HG02678 (cell line): ENCODE measurements around the gene TPCN2.

ENCODE experiments used
- ATAC-seq: cut with Tn5 transposase; IDR thresholded peaks from one replicate; pipeline ENCODE4 v1.9.1; 2021; ENCODE audit warnings: mild to moderate bottlenecking, moderate library complexity; ENCODE audit not compliant: unreplicated experiment

The TPCN2 gene

DNA sequence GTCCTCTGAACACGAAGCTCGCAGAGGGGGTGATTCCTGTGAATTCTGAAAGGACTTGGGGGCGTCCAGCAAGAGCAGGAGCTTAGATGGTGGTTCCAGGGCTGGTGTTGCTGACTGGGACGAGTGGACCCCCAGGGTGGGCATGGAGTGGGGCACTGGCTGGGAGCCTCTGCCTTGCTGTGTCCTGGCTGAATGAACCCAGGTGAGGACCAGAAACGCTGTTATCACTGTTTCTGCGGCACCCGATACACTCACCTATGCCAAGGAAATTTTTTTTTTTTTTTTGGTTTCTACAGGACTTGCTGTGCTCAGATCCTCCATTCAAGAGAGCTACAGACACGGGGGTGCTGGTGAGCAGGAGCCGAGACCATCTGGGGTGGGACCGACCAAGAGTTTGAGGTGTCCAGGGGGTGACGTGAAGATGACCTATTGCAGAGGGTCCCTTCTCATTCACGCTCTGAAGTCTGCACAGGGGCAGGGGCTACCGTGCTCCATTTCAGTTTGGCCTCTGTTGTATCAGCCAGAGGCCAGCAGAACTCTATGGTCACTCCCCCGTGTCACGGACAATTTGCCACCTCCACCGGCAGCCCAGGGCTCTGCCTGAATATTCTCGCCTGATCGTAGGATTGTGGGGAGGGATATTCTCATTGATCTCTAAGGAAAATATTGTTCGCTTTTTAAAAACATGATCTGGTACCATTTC, 110.6 kb downstream of the TPCN2 start:
- ATAC-seq, result no peak

DNA sequence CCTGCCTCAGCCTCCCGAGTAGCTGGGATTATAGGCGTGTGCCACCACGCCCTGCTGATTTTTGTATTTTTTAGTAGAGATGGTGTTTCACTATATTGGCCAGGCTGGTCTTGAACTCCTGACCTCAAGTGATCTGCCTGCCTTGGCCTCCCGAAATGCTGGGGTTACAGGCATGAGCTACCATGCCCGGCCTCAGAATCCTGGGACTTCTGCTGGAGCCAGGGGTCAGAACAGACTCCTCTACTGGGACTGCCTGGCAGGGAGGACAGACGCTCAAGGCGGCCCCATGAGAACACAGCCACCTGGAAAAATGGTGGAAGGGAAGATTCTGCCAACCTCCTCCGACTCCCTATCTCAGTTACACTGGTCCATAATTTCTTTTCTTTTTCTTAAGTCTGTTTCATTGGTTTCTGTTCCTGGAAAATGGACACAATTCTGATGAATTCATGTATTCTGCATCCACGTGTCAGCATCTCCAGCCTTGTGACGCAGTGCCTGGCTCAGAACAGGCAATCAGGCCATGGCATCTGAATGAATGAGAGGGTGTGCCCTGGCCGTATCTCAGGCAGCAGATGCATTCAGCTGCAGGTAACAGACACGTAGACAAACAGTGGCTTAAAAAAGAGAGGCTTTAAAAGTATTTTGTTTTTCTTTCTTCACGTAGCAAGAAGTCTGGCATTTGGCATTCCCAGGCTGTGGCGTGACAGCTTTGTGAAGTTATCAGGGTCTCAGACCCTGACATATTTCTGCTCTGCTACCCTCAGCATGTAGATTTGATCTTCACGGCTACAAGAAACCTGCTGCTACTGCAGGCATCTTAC, 111.8 kb downstream of the TPCN2 start:
- no peak for ATAC-seq

DNA sequence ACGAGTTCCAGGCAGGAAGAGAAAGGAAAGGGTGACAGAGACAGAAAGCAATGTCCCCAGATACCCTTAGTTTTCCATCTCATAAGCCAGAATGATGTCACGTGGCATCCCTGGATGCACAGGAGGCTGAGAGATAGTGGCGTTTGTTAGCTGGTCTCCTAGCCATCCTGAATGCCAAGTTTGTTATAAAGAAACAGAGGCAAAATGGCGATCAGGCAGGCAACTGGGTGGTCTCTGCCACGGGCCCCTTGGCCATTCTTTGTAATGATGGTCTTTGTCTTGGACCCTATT, 112.3 kb downstream of the TPCN2 start:
- ATAC-seq, result no peak

- no peak for ATAC-seq
Measured at GRCh38 chr11:69162505-69162904, 113.8 kb downstream of the TPCN2 start.

- no peak for ATAC-seq
Measured at GRCh38 chr11:69163842-69164241, 115.1 kb downstream of the TPCN2 start.

- no peak for ATAC-seq
Measured at GRCh38 chr11:69164824-69165223, 116.1 kb downstream of the TPCN2 start.

DNA sequence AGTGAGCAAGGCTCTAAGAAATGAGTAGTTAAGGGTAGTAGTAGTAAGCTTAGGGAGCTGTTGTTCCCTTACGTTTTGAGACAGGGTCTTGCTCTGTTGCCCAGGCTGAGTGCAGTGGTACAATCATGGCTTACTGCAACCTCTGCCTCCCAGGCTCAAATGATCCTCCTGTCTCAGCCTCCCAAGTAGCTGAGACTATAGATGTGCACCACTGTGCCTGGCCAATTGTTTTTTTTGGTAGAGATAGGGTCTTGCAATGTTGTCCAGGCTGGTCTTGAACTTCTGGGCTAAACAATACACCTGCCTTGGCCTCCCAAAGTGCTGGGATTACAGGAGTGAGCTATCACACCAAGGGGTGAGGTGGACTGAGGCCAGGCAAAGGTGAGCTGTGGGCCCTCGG, 117.0 kb downstream of the TPCN2 start:
- no peak for ATAC-seq

DNA sequence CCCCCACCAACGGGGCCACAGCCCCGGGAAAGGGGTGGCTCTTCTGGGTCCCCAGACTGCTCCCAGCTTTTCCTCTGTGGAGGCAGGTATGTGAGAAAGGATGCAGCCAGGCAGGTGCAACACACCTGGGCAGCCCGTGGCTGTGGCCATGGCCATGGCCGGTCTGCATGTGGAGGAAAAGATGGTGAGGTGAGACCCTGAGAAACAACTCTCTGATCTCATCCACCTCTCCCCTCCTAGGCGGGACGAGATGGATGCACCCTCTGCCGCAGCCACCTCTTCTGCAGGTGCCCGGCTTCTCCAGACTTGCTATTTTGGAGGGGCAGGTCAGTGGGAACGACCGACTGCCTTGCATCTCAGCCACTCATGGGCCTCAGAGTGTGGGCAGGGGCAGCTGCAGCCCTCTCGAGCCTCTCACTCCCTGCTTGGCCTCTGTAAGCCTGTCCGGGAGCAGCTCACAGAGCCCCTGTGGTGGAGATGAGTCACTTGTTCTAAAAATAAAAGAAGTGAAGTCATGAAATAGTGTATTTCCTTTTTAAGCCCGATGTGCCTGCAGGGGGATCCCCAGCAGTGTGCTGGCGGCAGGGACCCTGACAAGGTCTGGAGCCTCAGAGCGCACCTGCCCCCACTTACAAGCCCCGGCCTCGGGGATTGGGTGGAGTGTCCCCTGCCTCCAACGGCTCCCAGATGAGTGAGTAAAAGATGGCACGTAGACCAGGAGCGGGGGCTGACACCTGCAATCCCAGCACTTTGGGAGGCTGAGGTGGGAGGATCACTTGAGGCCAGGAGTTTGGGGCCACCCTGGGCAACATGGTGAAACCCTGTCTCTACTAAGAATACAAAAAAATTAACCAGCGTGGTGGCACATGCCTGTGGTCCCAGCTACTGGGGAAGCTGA, 117.7 kb downstream of the TPCN2 start:
- peak; percentile 88 for ATAC-seq

- ATAC-seq, result no peak
Measured at GRCh38 chr11:69167130-69167915, 118.6 kb downstream of the TPCN2 start.

DNA sequence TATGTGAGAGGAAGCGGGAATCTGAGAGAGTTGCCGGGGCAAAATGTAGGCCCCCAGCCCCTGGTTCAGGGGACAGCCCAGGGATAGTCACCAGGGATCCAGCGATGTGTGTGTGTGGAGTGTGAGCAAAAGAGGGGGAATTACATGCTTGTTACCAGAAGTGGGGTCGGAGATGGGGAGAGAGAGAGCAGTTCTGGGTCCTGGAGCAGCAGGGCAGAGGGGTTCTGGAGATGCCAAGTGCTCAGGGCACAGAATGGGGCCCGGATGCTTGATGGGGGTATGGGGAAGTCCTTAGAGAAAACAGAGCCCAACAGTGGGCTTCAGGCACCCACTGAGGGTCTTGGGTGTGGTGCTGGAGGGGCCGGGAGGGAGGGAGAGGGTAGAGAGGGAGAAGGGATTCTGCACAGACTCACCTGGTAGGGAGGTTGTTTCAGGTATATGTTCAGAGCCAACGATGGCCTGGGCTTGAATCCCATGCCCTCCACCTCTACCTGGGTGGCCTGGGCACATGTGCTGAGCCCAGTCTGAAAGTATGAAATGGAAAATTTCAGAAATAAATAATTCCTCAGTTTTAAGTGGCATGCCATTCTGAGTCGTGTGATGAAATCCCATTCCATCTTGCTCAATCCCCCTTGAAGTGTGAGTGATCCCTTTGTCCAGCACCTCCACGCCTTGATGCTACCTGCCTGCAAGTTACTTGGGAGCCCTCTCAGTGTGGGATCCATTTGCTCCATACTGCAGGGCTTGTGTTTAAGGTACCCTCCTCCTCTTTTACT, 119.4 kb downstream of the TPCN2 start:
- no peak for ATAC-seq

DNA sequence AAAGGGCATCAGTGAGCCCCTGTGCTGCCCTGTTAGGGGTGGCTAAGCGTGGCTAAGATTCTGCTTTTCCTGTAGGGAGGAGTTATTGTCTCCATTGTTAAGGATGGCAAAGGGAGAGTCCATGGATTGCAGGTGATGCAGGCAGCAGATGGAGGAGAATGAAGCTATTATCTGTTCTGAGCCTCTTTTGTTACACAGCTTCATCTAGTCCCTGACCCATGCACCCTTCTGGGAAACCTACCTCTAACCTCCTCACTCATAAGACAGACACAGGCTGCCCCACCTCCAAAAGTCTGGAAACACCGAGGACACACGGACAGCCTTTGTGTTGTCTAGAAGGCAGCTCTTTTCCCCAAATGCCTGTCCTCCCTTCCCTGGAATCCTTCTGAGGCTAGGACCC, 120.7 kb downstream of the TPCN2 start:
- no peak for ATAC-seq

- no peak for ATAC-seq
Measured at GRCh38 chr11:69170704-69171103, 122.0 kb downstream of the TPCN2 start.

DNA sequence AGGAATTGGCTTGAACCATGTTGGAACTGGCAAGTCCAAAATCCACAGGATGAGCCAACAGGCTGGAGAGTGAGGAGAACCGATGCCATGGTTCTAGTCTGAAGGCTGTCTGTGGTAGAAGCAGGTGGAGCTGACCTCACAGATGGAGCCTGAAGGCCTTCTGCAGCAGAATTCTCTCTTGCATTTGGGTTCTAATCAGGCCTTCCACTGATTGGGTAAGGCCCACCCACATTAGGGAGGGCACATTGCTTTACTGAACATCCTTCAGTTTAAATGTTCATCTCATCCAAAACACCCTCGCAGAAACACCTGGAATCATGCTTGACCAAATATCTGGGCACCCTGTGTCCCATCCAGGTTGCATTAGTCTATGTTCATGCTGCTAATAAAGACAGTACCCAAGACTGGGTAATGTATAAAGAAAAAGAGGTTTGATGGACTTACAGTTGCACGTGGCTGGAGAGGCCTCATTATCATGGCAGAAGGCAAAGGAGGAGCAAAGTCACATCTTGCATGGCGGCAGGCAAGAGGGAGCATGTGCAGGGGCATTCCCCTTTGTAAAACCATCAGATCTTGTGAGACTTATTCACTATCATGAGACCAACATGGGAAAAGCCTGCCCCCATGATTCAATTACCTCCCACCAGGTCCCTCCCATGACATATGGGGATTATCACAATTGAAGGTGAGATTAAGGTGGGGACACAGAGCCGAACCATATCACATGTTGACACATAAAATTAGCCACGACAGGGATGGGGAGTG, 122.9 kb downstream of the TPCN2 start:
- ATAC-seq, result no peak

DNA sequence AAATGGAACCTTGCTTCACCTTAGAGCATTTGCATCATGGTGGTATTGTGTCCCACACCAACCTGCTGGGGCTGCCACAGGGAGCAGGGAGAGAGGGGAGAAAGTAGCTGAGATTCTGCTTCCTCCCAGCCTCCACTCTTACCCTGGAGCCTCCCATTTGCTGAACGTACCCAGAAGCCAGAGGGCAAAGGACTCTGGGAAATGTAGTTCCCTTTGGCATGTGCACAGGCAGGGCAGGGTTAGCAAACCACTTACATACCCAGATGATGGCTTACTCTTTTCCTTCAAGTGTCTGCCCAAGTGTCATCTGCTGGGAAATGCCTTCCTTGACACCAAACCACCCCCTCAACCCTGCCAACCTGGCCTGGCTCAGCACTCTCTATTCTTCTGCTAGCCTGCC, 123.9 kb downstream of the TPCN2 start:
- no peak for ATAC-seq

- no peak for ATAC-seq
Measured at GRCh38 chr11:69173331-69173730, 124.6 kb downstream of the TPCN2 start.

GRCh38 chr11:69173925-69174581, 125.3 kb downstream of the TPCN2 start:
- no peak for ATAC-seq

- ATAC-seq, result no peak
Measured at GRCh38 chr11:69174841-69175240, 126.1 kb downstream of the TPCN2 start.

DNA sequence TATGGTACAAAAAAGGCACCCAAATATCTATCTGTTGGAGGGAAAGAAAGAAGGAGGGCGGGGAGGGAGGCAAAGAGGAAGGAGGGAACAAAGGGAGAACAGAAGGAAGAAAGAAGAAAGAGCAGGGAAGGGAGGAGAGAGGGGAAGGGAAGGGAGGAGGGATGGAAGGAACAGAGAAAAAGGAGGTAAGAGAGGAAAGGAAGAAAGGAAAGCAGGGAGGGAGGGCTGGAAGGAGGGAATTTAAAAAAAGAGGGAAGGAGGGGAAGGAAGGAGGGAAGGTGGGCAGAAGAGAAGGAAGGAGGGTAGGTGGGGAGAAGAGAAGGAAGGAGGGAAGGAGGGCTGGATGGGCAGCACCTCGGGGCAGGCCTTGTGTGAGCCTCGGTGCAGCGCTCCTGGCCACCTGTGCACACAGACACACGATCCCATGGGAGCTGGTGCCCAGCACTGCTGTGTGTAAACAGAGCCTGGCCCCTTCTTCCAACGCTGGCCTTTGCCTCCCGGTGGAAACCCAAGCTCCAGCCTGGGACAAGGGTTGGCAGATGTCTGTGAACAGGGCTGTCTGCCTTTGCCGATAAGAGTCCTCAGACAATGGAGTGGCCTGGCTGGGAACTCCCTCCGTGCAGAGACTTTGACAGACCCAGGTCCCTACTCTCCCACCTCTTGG, 130.2 kb downstream of the TPCN2 start:
- ATAC-seq, result no peak
